NCI-H1930 (cell line): ENCODE measurements around the gene ZNF610.

Experiments used
- DNase-seq, 2 experiments: peaks; one replicate each; lab custom pipeline; 2025; lab: John Stamatoyannopoulos, UW

The ZNF610 gene

GRCh38 chr19:52397310-52398080 lies 61.5 kb downstream of the ZNF610 start, which contains the start of gene ZNF528:
TSS of gene ZNF528 (plus strand) at chr19:52397849. CDS start at chr19:52402014, 4,165 bp downstream.
- peak; percentile 93 to 97 for DNase-seq

GRCh38 chr19:52398081-52398441 lies 62.0 kb downstream of the ZNF610 start:
- no peak for DNase-seq

GRCh38 chr19:52410276-52410675 lies 74.2 kb downstream of the ZNF610 start:
- DNase-seq, result no peak

- no peak for DNase-seq
Observed at GRCh38 chr19:52415711-52416110, 79.7 kb downstream of the ZNF610 start.
